ENCODE results near the gene VWA7.
A peak's percentile ranks its signal among the peaks of the same experiment; 100 is the strongest.
"Not testable (repeated sequence)": the region's sequence is repeated elsewhere in the genome, so short reads cannot be mapped to it uniquely, and the experiment has no call there.

VWA7 gene

GRCh38 chr6:31776989-31777666 is at the start of gene VWA7:
VWA7 (minus strand) TSS chr6:31777328; CDS start chr6:31776779, 549 bp downstream.
- peak; percentile 69 for DNase-seq

GRCh38 chr6:31826793-31827285 is 49.7 kb upstream of the VWA7 start:
- peak; percentile 88 for DNase-seq

- no peak for DNase-seq
These were observed 48.4 kb upstream of the VWA7 start for GRCh38 chr6:31825553-31825952.

GRCh38 chr6:31823592-31824196 is 46.6 kb upstream of the VWA7 start:
- DNase-seq: not testable (repeated sequence)

GRCh38 chr6:31822036-31822821 is 45.1 kb upstream of the VWA7 start:
- DNase-seq: peak; percentile 75

GRCh38 chr6:31821301-31822035 is 44.3 kb upstream of the VWA7 start:
- DNase-seq: peak; percentile 39

GRCh38 chr6:31820399-31820798 is 43.3 kb upstream of the VWA7 start:
- not testable (repeated sequence) for DNase-seq

- DNase-seq: no peak
These were observed 42.8 kb upstream of the VWA7 start for GRCh38 chr6:31819871-31820299.

GRCh38 chr6:31817929-31818511 is 40.9 kb upstream of the VWA7 start:
- not testable (repeated sequence) for DNase-seq

- DNase-seq: not testable (repeated sequence)
These were observed 40.2 kb upstream of the VWA7 start for GRCh38 chr6:31817133-31817928.

GRCh38 chr6:31815025-31815838 is 38.1 kb upstream of the VWA7 start, which contains the start of the genes HSPA1A and HSPA1L:
HSPA1A (plus strand) TSS chr6:31815543; CDS start chr6:31815757, 214 bp downstream.
HSPA1L (minus strand) TSS chr6:31815283; CDS start chr6:31811972, 3,311 bp downstream.
- DNase-seq: peak; percentile 98

GRCh38 chr6:31814677-31815024 is 37.5 kb upstream of the VWA7 start:
- DNase-seq: peak; percentile 99

GRCh38 chr6:31813465-31813849 is 36.3 kb upstream of the VWA7 start:
- no peak for DNase-seq

GRCh38 chr6:31811645-31812044 is 34.5 kb upstream of the VWA7 start:
- DNase-seq: no peak

- DNase-seq: not testable (repeated sequence)
These were observed 31.5 kb upstream of the VWA7 start for GRCh38 chr6:31808599-31808998.

- DNase-seq: peak; percentile 96
These were observed 29.5 kb upstream of the VWA7 start, which contains the start of gene LSM2 for GRCh38 chr6:31806470-31807272. LSM2 (minus strand) TSS chr6:31806966; CDS start chr6:31806757, 209 bp downstream.

- no peak for DNase-seq
These were observed 28.9 kb upstream of the VWA7 start for GRCh38 chr6:31805939-31806469.

- not testable (repeated sequence) for DNase-seq
These were observed 24.2 kb upstream of the VWA7 start for GRCh38 chr6:31801031-31801927.
